ENCODE data around the gene HEPH.

DNA sequence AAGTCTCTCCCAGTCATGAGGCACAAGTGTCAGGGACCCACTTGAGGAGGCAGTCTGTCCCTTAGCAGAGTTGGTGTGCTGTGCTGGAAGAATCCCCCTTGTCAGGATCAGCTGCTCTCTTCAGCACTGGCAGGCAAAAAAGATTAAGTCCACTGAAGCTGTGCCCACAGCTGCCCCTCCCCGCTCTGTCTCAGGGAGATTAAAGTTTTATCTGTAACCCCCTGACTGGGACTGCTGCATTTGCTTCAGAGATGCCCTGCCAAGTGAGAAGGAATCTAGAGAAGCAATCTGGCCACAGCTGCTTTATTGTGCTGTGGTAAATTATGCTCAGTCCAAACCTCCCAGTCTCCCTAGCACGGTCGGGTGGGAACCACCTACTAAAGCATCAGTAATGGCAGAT, 37.4 kb upstream of the HEPH start:
- TF ChIP-seq, protein P1, sequence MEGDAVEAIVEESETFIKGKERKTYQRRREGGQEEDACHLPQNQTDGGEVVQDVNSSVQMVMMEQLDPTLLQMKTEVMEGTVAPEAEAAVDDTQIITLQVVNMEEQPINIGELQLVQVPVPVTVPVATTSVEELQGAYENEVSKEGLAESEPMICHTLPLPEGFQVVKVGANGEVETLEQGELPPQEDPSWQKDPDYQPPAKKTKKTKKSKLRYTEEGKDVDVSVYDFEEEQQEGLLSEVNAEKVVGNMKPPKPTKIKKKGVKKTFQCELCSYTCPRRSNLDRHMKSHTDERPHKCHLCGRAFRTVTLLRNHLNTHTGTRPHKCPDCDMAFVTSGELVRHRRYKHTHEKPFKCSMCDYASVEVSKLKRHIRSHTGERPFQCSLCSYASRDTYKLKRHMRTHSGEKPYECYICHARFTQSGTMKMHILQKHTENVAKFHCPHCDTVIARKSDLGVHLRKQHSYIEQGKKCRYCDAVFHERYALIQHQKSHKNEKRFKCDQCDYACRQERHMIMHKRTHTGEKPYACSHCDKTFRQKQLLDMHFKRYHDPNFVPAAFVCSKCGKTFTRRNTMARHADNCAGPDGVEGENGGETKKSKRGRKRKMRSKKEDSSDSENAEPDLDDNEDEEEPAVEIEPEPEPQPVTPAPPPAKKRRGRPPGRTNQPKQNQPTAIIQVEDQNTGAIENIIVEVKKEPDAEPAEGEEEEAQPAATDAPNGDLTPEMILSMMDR (IDR thresholded peaks at IDR 0.05 in 2 of 3, conservative IDR thresholded peaks at IDR 0.05 in 1 of 3; ENCODE audit: control insufficient read depth in 2 of 3, extremely low read depth in 1 of 3, insufficient read depth in 1 of 3, low read depth in 3 of 3, low read length in 3 of 3): no peak
- TF ChIP-seq POLR2AphosphoS5 (IDR thresholded peaks at IDR 0.05; ENCODE audit: low read length): no peak
- no peak for TF ChIP-seq SPI1 (IDR thresholded peaks at IDR 0.05; ENCODE audit: borderline replicate concordance, insufficient read depth, low read depth, low read length)
- TF ChIP-seq, protein P2, sequence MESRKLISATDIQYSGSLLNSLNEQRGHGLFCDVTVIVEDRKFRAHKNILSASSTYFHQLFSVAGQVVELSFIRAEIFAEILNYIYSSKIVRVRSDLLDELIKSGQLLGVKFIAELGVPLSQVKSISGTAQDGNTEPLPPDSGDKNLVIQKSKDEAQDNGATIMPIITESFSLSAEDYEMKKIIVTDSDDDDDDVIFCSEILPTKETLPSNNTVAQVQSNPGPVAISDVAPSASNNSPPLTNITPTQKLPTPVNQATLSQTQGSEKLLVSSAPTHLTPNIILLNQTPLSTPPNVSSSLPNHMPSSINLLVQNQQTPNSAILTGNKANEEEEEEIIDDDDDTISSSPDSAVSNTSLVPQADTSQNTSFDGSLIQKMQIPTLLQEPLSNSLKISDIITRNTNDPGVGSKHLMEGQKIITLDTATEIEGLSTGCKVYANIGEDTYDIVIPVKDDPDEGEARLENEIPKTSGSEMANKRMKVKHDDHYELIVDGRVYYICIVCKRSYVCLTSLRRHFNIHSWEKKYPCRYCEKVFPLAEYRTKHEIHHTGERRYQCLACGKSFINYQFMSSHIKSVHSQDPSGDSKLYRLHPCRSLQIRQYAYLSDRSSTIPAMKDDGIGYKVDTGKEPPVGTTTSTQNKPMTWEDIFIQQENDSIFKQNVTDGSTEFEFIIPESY (IDR thresholded peaks at IDR 0.05): no peak
- no peak for TF ChIP-seq TARDBP (IDR thresholded peaks at IDR 0.05; ENCODE audit: borderline replicate concordance)
- no peak for TF ChIP-seq RELA (IDR thresholded peaks at IDR 0.05; ENCODE audit: borderline replicate concordance, partially characterized antibody)
- TF ChIP-seq POLR2A (IDR thresholded peaks at IDR 0.05; ENCODE audit: low read depth, low read length): no peak
- TF ChIP-seq SMC3 (IDR thresholded peaks at IDR 0.05; ENCODE audit: borderline replicate concordance, low read length): no peak
- TF ChIP-seq BCL11A (IDR thresholded peaks at IDR 0.05; ENCODE audit: low read depth, low read length): no peak
